ENCODE results near the gene MSI2.
"Not testable (repeated sequence)": the region's sequence is repeated elsewhere in the genome, so short reads cannot be mapped to it uniquely, and the experiment has no call there.

The MSI2 gene

DNA sequence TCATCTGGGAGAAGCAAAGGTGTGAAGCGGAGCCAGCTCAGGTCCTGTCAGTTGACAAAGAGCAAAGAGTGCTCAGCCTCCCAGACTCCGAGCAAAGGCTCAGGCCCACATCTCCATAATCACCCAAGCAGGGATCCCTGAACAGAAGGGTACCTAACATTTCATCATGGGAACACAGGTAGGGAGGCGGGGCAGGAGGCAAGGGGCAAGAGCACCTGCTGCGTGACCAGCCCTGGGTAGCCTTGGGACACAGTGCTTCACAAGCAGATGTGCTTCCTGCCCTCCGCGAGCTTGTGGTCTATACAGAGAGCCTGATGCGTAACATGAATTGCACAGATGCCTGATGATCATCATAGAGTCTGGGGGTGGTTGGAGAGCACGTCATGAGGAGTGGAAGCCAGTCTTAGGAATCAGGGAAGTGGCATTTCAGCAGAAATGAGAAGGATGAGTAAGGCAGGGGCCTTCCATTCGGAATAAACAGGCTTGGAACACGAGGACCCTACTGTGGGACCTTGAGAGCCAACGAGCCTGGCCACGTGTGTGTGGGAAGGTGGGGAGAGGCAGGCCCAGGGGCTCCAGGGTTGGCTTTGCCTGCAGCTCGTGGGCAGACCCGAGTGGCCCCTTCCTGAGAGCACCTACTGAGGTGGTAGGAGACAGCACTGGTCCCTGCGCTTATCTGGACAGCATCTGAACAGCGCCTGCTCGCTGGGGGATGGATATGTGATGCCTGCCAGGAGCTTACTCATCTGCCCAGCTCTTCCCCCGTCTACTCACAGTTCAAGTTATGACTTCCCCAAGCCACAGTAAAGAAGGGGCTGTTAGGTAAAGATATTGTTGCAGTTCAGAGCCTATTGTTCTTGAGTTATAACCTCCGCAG is 363.0 kb downstream of the MSI2 start:
- DNase-seq (ENCODE audit: low read depth), result no peak

DNA sequence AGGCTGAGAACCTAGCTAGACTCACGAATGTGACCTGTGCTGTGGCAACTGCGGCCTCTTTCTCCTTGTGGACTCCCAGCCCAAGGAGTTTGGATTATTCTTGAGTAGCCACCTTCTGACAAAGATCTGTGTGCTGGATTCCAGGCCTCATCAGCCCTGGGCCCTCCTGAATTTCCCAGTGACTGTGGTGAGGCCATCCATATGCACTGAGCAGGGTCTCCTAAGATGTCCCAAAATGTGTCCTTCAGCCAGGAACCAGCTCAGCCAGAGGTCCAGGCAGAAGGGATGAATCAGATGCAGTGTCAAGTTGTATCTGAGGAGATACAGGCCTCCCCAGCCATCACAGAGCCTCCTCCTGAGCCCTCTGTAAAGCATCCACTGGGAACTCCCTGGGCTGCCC is 364.3 kb downstream of the MSI2 start:
- DNase-seq (ENCODE audit: low read depth), result no peak

DNA sequence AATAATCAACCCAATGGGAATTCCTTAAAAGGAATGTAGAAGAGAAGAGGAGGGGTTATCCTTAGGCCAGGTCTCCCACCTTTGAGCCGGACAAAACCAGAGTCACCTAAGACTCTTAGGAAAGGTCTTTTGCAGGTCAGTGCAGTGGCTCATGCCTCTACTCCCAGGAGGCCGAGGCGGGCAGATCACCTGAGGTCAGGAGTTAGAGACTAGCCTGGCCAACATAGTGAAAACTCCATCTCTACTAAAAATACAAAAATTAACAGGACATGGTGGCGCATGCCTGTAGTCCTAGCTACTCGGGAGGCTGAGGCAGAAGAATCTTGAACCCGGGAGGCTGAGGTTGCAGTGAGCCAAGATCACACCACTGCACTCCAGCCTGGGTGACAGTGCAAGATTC is 365.5 kb downstream of the MSI2 start:
- DNase-seq (ENCODE audit: low read depth), result not testable (repeated sequence)

DNA sequence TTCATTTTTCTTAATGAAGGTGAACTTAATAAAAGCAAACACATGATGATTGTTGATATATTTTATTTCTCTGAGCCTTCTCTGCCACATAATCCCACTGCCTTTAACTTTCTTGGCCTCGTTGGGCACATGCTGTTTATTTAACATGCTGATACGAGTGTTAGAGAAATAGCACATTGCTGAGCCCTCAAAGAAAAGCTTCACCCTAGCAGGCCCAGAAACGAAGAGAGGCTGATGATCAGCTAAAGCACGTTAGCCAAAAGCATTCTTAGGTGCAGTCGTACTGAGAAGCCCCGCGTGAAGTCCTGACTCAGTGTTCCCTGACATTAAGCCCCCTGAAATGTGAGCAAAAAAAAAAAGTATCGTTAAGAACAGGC is 366.0 kb downstream of the MSI2 start:
- no peak for DNase-seq (ENCODE audit: low read depth)

DNA sequence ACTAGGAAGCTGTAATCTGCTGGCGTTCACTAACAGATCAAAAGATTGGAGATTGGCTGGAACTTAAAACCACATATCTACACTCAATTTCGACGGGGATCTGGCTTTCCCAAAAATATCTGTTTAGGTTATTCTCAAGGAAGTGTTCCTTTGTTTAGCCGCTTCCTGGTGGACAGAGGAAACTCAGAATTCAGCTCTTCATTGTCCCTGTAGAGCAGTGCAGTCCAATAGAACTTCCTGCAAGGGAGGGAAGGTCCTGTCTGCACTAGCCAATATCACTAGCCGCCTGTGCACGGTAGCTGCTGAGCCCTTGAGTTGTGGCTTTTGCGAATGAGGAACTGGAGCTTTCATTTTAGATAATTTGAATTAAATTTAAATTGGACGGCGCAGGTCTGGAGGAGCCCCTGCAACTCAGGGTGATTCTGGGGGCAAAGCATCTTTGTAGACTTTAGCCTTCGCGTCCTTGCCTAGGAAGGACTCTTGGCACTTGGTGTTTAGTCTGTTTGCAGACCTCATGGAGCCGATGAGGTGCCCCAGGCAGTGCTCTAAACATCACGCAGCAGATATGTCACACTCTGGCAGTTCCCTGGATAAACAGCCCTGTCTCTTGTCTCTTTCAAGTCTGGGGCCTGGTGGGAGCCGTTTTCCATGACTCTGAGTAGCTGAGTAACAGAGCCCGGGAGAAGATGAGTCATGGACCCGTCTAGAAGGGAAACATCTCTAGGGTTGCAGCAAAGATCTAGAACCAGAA is 366.5 kb downstream of the MSI2 start:
- no peak for DNase-seq (ENCODE audit: low read depth)

DNA sequence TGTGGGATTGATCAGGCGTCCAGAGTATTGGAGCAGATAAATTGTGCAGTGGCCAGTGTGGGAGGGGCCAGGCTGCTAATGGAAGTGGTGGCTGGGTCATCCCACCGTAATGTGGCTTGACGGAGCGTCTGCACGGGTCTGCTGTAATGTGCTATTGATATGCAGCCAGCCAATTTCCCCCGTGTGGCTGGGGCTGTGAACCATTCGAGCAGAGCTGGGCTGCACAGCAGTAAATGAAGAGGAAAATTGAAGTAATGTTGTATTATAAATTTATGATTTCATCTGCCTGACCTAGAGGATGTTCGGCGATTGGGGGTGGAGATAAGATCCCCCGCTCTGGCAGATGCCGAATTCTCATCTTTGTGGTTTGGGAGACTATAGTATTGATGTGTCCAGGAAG is 367.3 kb downstream of the MSI2 start:
- no peak for DNase-seq (ENCODE audit: low read depth)

DNA sequence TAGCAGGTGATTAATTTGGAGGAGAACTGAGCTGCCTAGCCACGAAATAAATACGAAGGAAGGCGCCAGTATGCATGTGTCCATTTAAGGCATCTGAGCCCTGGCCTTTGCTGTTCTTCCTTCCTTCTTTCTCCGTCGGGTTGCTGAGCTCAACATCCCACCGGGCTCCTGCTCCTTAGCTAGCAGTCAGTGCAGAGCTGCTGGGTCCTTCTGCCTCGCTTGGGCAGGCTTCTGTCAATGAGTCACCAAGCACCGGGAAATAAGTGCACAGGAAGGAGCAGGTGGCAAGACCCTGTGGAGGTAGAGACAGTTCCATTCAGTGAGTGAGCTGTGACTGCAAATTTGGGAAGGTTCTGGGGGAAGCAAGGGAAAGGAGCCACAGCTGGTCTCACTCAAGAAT is 368.1 kb downstream of the MSI2 start:
- no peak for DNase-seq (ENCODE audit: low read depth)

DNA sequence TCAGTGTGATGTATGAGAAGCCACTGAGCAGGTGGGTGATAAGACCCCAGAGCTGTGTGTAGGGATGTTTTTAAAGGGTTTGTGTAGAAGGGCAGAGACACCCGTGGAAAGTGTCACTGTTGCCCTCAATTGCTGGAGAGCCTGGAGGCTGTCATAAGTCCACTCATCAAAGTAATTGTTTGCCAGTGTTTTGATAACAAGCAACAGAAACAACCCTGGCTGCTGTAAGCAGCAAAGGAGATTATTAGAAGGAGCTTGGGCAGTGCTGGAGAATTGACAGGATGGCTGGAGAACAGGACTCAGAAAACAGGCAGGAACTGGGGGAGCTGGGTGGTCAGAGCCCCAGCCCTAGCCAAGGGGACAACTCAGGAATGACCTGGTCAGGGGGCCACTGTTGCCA is 369.2 kb downstream of the MSI2 start:
- DNase-seq (ENCODE audit: low read depth), result no peak

DNA sequence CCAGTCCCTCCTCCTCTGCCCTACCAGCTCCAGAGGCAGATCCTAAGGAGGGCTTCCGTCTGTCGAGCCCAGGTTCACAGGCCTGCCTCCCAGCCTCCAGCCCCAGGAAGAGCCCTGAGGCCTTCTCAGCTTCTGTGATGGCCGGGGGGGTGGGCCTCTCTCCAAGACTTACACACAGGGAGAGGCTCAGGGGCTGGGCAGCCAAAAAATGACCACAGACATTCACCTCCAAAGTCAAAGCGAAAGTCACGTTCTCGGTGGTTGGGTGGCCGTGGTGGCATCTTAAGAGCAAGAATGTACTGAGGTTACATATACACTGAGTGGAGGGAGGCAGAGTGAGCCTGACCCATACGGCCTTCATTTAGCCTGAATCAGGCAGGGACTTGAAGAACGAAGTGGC is 369.6 kb downstream of the MSI2 start:
- no peak for DNase-seq (ENCODE audit: low read depth)

DNA sequence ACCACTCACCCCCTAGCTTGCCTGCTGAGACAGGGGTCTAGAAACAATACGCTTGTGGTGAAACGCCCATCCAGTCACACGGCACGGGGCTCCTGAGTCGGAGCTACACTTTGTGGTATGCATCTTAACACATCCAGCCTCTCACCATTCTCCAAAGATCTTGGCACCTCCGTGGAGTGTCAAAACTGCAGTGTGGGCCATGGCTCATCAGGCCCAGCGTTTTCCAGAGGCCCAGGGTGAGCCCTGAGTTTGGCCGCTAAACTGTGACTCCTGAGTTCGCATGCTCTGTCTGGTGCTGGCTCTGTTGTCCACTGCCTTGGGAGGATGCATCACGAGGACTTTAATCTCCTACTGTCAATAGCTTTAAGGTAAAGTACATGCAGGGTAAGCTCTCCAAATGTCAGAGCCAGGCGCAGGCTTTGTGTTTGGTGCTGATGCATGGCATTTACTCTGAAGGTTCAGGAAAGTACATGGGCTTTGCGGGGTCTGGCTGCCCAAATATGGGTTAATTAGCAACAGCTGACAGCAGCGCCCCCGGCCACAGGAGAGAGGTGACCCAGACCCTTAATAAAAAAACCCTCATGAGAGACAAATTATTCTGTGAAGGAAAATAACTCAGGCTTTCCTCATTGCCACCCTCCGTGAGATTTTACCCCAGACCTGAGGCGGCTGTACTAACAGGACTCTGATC is 370.3 kb downstream of the MSI2 start:
- DNase-seq (ENCODE audit: low read depth), result no peak

DNA sequence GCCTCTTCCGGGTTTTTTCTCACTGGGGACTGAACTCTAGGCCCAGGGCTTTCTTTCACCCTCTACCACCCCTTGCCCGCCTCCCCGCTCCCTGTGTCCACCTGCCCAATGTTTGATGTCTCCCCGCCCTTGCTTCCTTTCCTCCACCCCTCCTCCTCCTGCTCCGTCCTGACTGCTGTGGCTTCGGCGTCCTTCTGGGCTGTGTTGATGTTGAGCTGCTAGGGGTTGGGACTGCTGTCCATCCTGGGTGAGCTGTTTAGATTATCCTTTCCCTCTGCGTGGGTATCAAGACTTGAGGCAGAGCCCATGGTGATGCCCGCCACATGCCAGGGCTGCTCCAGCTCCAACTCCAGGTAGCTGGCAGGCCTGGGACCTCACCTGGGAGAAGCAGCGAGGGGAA is 371.3 kb downstream of the MSI2 start:
- DNase-seq (ENCODE audit: low read depth), result no peak

DNA sequence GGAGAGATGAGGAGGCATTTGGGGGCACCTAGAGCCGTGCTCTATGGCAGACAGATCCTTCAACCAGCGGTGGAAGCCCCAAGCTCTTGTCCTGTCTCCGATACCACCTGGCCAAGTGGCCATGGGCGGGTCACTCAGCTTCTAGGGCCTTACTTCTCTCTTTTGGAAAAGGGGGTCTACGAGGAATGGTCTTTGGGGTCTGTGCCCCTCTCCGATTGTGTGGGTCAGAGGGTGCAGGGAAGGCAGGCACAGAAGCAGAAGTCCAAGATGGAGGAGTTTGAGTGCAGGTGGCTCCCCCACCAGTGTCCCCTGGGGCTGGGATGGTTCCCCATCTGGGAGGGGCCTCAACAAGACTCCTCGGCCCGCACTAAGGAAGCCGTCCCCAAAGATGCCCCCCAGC is 372.1 kb downstream of the MSI2 start:
- DNase-seq (ENCODE audit: low read depth), result no peak

DNA sequence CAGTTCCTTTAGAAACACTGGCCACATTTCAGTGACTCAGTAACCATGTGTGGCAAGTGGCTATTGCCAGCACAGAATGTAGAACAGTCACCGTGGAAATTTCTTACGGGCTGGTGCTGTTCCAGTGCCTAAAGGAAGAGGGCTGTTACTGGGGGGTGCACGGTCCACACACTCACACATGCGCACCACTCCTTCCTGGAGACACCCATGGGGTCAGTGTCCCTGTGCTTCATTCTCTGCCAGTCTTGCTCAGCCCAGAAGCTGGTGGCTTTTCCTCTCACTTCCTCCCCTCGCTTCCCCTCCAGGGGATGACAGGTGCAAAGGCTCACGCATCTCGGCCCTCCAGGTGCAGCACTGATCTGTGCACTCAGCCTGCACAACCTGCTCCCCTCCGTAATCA is 373.1 kb downstream of the MSI2 start:
- no peak for DNase-seq (ENCODE audit: low read depth)

DNA sequence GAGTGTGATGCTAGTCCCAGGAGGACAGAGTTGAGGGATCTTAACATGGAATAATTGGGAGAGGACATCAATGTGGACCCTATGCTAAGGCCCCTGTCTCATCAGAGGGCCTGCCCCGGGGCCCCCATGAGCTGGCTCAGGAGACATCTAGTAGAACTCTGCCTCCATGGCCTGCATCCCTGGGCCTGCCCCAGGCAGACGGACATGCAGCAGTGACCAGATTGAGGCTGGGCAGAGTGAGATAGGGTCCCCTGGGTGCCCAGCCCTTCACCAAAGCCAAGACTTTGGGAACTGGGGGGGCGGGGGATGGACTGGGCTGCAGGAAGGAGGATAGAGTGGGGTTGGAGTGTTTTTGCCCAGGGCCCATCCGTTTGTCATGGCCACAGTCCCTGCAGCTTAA is 373.6 kb downstream of the MSI2 start:
- no peak for DNase-seq (ENCODE audit: low read depth)

DNA sequence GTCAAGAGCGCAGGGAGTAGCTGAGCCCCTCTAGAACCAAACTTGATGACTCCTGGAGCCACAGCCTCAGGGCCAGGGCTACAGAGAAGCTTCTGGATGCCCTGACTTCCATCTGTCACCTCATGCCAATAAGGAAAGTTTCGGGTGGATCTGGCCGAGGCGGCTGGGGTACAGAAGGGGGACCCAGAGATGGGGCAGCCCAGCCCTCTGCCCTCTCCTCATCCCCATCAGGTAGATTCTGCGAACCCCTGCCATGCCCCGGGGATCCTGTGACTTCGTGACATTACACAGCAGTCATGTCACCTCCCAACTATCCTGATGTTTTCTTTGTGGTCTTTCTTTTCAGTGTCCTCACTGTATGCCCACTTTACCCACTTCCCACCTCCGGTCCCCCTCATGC is 374.4 kb downstream of the MSI2 start:
- DNase-seq (ENCODE audit: low read depth), result no peak

DNA sequence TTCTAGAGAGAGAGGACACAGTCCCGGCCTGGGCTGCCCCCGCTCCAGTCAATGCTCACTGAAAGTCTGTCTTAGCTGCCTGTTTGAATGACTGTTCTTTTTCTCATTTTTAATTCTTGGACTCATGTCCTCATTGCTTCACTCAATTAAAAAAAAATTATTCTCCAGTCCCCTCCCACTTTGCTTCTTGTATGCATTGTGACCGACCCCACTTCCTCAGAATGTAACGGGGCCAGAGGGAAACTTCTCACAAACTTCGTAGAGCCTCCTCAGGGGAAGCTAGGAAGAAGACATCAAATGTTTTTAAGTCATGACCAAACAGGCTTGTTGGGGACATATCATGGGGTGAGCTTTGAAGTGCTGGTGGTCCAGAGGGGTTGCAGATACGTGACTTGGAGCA is 375.5 kb downstream of the MSI2 start:
- no peak for DNase-seq (ENCODE audit: low read depth)

DNA sequence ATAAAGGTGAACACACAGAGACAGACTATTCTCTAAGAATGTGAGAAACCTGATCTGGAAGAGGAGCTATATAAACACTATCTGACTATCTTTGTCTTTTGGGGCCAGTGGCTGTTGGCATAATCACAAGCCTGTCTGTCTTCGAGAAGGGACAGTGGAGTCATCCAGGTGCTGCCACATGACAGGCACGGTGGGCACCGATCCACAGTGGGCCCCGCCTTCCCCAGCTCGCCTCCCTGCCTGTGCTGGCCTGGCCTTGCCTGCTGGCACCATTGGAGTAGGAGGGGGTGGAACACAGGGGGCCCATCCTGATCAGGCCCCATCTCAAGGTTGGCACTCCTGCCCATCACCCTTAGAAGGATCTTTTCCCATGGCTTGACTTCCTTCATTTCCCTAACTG is 376.0 kb downstream of the MSI2 start:
- DNase-seq (ENCODE audit: low read depth), result no peak

DNA sequence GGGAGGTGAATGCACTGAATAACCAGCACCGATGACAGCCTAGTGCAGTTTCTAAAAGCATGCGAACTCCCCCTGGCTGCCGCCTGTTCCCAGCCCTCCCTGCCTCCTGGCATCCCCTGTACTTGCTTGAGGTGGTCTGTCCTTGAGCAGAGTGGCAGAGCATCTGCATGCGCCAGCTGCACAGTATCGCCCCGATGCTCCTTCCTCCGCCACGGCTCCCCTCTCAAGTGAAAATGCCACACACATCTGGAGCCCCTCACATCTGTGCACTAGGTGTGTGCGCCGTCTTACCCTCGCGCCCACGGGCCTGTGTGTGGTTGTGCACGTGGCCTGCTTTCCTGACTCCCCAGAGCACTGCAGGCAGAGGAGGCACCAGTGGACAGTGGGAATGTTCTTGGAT is 376.9 kb downstream of the MSI2 start:
- DNase-seq (ENCODE audit: low read depth), result no peak

DNA sequence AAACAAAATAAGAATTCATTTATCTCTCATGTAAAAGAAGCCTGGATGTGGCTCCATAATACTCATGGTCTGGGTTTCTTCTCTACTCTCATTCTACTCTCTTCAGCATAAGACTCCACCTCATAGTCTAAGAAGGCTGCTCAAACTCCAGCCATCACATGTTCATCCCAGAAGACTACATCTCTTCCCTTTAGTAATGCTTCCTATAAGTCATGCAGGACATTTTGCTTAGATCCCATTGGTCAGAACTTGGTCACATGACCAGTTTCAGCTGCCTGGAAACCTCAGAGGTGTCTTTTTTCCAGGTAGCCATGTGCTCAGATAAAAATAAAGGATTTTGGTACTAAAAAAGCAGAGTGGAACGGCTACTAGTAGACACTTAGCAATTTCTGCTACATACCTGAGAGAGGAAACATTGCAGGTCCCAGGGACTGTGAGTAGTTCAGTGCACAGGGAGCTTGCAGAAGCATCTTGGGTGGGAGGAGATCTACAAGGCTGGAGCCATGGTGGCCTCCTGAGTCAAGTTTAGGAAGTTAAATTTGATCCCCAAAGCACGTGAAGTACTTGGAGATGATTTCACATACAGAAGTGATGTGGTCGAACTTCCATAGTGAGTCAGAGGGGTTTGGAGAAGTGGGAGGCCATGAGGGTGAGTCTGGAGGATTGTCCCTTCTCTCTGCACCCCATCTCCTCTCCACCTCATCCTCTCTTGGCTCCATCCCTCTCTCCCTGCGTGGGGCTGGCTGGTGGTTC is 378.6 kb downstream of the MSI2 start:
- DNase-seq (ENCODE audit: low read depth), result no peak

DNA sequence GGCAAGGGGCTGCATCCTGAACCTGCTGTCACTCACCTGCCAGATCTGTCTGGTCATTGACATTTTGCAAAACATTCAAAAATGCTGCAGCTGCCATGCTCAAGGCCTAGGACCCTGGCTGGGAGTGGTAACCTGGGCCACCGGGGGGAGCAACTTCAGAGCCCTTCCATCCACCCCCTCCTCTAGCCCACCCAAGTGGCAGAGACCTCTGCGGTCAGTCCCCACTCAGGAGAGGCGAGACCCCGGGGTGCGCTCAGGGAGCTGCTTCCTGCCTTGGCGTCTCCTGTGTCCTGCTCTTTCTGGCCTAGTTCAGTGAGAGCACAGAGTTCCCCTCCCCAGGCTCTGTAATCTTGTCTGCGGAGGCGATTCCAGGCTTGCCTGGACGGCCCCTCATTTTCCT is 380.0 kb downstream of the MSI2 start:
- DNase-seq (ENCODE audit: low read depth), result no peak

DNA sequence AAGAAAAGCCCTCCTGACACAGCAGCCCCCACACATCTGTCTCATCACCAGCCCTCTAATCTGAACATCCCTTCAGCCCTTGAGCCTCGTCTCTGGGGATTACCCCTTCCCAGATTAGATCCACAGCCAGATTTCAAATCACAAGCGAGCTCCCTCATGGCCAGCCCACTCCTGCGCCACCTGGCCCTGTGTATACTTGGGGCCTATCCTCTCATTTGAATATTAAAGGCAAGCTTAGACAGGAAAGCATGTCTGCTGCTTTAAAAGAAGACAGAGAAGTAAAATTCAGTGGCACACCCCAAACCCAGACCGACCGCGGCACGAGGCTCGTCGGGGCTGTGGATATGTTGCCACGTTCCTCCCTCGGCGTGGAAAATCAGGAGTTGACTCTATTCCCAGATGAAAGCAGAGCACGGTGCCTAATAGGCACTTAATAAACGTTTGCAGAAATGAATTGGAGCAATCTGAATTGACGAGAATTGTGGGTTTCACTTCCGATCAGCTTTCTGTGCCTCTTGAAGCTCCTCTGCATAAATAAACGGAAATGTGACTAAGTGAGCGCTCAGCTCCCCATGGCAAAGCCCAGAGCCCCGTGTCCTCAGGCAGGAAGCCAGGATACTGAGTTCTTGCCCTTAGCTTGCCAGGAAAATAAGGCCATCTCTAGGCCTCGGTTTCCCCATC is 380.8 kb downstream of the MSI2 start:
- DNase-seq (ENCODE audit: low read depth), result no peak

DNA sequence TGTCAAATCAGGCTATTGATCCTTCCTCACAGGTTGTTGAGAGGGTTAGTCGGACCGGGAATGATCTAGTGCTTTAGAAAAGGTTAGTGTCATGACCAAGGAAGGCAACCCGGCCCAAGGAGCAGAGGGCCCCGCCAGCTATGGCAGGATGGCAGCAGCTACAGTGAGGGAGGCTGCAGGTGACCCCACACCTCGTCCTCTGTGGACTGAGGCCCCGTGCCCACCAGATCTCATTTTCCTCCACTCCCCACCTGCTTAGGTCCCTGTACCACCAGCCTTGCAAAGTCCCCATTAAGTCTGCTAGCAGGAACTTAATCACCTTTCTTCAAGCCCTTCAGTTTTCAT is 381.3 kb downstream of the MSI2 start:
- no peak for DNase-seq (ENCODE audit: low read depth)
